Endothelial cell of umbilical vein (primary cell): Measurements from ENCODE around the gene SUSD5. TPM values are rescaled to one million over a fixed set of nuclear protein-coding genes. Genes with fewer than 3 reads are reported as not detected.

Experiments used
- BruUV-seq: library from RNA; stranded (reverse); fragments of 400-500 nt; replicated peaks from 2 replicates; lab custom pipeline; 2021; lab: Mats Ljungman, UMichigan
- CTCF ChIA-PET: fragments of 300-600, 350-600 bp; sonication (Branson Sonifier 250); formaldehyde crosslinking; loops from one replicate; lab custom pipeline; 2021; ENCODE audit warnings: antibody characterized with exemption, inconsistent platforms; lab: Charles Lee
- POLR2A ChIA-PET: fragments of 300-600, 350-600 bp; sonication (Branson Sonifier 250); formaldehyde crosslinking; loops from one replicate; lab custom pipeline; 2021; ENCODE audit warnings: antibody characterized with exemption, inconsistent platforms; lab: Charles Lee
- DNase-seq: peaks from one replicate; pipeline ENCODE4 v3.0.0-alpha.2; 2011; ENCODE audit warnings: low read depth, low spot score
- FAIRE-seq: peaks from 2 replicates; lab custom pipeline; 2011; peaks lifted over from hg19 to GRCh38; lab: Jason Lieb, UNC
- H2AFZ ChIP-seq: 2 replicates; pipeline ENCODE4 v1.6.0; 2012; ENCODE audit warnings: low read depth, low read length, control low read depth, inconsistent platforms
- H3K27ac ChIP-seq: 2 replicates; pipeline ENCODE4 v1.5.1; 2011; ENCODE audit warnings: low read depth, mild to moderate bottlenecking, control low read depth, low read length, moderate library complexity; ENCODE audit not compliant: insufficient read depth
- H3K27me3 ChIP-seq, 2 experiments: 2 replicates each; pipeline versions ENCODE4 v1.6.0 to v1.6.1; 2011; ENCODE audit warnings: low read length in 2 of 2, mixed read lengths in 1 of 2; ENCODE audit not compliant: control insufficient read depth in 2 of 2, insufficient read depth in 2 of 2
- H3K36me3 ChIP-seq, 2 experiments: 2 replicates in 1 of 2; 3 replicates in 1 of 2; pipeline ENCODE4 v1.5.1; 2011; ENCODE audit warnings: low read length in 2 of 2, mild to moderate bottlenecking in 1 of 2, moderate library complexity in 1 of 2; ENCODE audit not compliant: control insufficient read depth in 2 of 2, insufficient read depth in 2 of 2; ENCODE audit errors: extremely low read depth in 1 of 2
- H3K4me1 ChIP-seq: 3 replicates; pipeline ENCODE4 v1.5.1; 2011; ENCODE audit warnings: mild to moderate bottlenecking, low read length; ENCODE audit not compliant: control insufficient read depth, insufficient read depth; ENCODE audit errors: extremely low read depth
- H3K4me2 ChIP-seq: 2 replicates; pipeline ENCODE4 v1.6.1; 2011; ENCODE audit warnings: low read length, control low read depth, mixed read lengths; ENCODE audit not compliant: insufficient read depth
- H3K4me3 ChIP-seq, 3 experiments: fragments of 200-600 bp in 1 of 3; sonication (generic), shearing (Covaris generic) in 1 of 3; replicated peaks in 1 of 3; 2 replicates each; pipeline ENCODE4 v1.5.1; 2011 to 2016; ENCODE audit warnings: control low read depth in 3 of 3, low read length in 3 of 3, mild to moderate bottlenecking in 2 of 3, inconsistent platforms in 1 of 3, low read depth in 1 of 3, moderate library complexity in 1 of 3; ENCODE audit not compliant: insufficient read depth in 1 of 3
- H3K79me2 ChIP-seq: 2 replicates; pipeline ENCODE4 v1.6.0; 2012; ENCODE audit warnings: low read length, inconsistent platforms; ENCODE audit not compliant: control insufficient read depth, insufficient read depth
- H3K9ac ChIP-seq: replicated peaks from 2 replicates; pipeline ENCODE3; 2011; ENCODE audit warnings: low read length, control low read depth; ENCODE audit not compliant: insufficient read depth; ENCODE audit errors: extremely low read depth
- H3K9me1 ChIP-seq: replicated peaks from 3 replicates; pipeline ENCODE4 v1.6.0; 2011; ENCODE audit warnings: mild to moderate bottlenecking, low read length; ENCODE audit not compliant: control insufficient read depth, insufficient read depth; ENCODE audit errors: extremely low read depth
- H3K9me3 ChIP-seq: replicated peaks from 2 replicates; pipeline ENCODE4 v1.5.1; 2012; ENCODE audit warnings: low read length, inconsistent platforms; ENCODE audit not compliant: control insufficient read depth, insufficient read depth
- H4K20me1 ChIP-seq: replicated peaks from 2 replicates; pipeline ENCODE3; 2011; ENCODE audit warnings: mild to moderate bottlenecking, low read length; ENCODE audit not compliant: control insufficient read depth, insufficient read depth; ENCODE audit errors: extremely low read depth
- CTCF ChIP-seq, 2 donors: IDR thresholded peaks; 1 replicate in 1 of 2; 2 replicates in 1 of 2; pipeline ENCODE4 v1.5.1; 2011; ENCODE audit warnings: low read length in 2 of 2, mild to moderate bottlenecking in 2 of 2, moderate library complexity in 2 of 2, control low read depth in 1 of 2, inconsistent platforms in 1 of 2, low read depth in 1 of 2; ENCODE audit not compliant: insufficient read depth in 1 of 2; ENCODE audit errors: extremely low read depth in 1 of 2
- EZH2 ChIP-seq: IDR thresholded peaks from 2 replicates; pipeline ENCODE4 v1.6.1; 2012; ENCODE audit warnings: borderline replicate concordance, low read depth, mild to moderate bottlenecking, moderate library complexity, low read length, inconsistent platforms; ENCODE audit not compliant: severe bottlenecking
- FOS ChIP-seq: IDR thresholded peaks from 2 replicates; pipeline ENCODE4 v1.6.1; 2011; ENCODE audit warnings: mild to moderate bottlenecking, low read length, moderate library complexity, borderline replicate concordance; ENCODE audit not compliant: insufficient read depth
- GATA2 ChIP-seq: IDR thresholded peaks from 2 replicates; pipeline ENCODE4 v1.7.0; 2011; ENCODE audit warnings: low read depth, mild to moderate bottlenecking, moderate library complexity, mixed read lengths, low read length; ENCODE audit not compliant: insufficient read length, insufficient read depth
- JUN ChIP-seq: IDR thresholded peaks from 2 replicates; pipeline ENCODE4 v1.6.1; 2011; ENCODE audit warnings: borderline replicate concordance, low read depth; ENCODE audit not compliant: insufficient read length, insufficient read depth
- MAX ChIP-seq: IDR thresholded peaks from 2 replicates; pipeline ENCODE4 v1.6.1; 2011; ENCODE audit not compliant: insufficient read depth, insufficient read length
- MYC ChIP-seq: IDR thresholded peaks from one replicate; pipeline ENCODE4 v1.6.1; 2011; ENCODE audit warnings: mild to moderate bottlenecking, low read depth, low read length
- POLR2A ChIP-seq: IDR thresholded peaks from 2 replicates; pipeline ENCODE4 v1.6.1; 2012; ENCODE audit warnings: low read depth, mild to moderate bottlenecking, control low read depth, low read length
- POLR2AphosphoS5 ChIP-seq: IDR thresholded peaks from 2 replicates; pipeline ENCODE4 v1.6.1; 2012; ENCODE audit warnings: low read depth, mild to moderate bottlenecking, control low read depth, low read length, moderate library complexity; ENCODE audit not compliant: insufficient read depth
- dilution Hi-C: fragments of 300-500 bp; cut with MboI; formaldehyde crosslinking; loops from one replicate; pipeline ENCODE4 v1.15.0; 2019; ENCODE audit warnings: low sequenced_read_pairs; ENCODE audit not compliant: extremely low pct_ligation_motif_present
- intact Hi-C: fragments of 100-400 bp; cut with micrococcal nuclease; formaldehyde crosslinking; loops from one replicate; pipeline ENCODE4 v1.10.0; 2022
- polyA plus RNA-seq, 4 experiments: library from polyadenylated mRNA; depleted of rRNA in 3 of 4; stranded (reverse) in 3 of 4; unstranded in 1 of 4; fragments of >200 nt; gene quantifications; 2 replicates each; pipeline versions ENCODE4 v1.2.1 to v1.2.3, GENCODE V29; 2011 to 2012; ENCODE audit warnings: missing spikeins in 1 of 4
- total RNA-seq: library from RNA; stranded (reverse); gene quantifications from 2 replicates; pipeline ENCODE4 v1.2.3, GENCODE V29; 2021

SUSD5 gene
- total and polyA plus RNA-seq, 2 donors (not counting 3 experiments of a cell fraction or from before 2014, with no cell fraction given) = 7.7 to 18.8 TPM

GRCh38 chr3:33125840-33126239 lies 92.8 kb downstream of the SUSD5 start:
- POLR2A ChIA-PET = no interaction called here

More at GRCh38 chr3:33125840-33126239, 92.8 kb downstream of the SUSD5 start:
- intact Hi-C loops = no loop called here
- DNase-seq (no peak), FAIRE-seq (no peak)
- no peaks in the 10 kb centered on the region for H3K79me2 ChIP-seq
- no peak overlapping the region for H3K4me2 ChIP-seq
- H2AFZ ChIP-seq = no peak overlapping the region
- H4K20me1 ChIP-seq = no peaks in the 10 kb centered on the region
- CTCF ChIA-PET = interaction anchor here (1.1 kb wide), 1 partner anchor 247 kb away, joined by 3 read pairs; no protein-coding TSS in a partner anchor
- peaks cover 9 to 20% of the 10 kb centered on the region in 2 experiments for H3K36me3 ChIP-seq
- no peaks in the 10 kb centered on the region for H3K4me1 ChIP-seq
- dilution Hi-C loops = no loop called here
- no peak overlapping the region for H3K4me3 ChIP-seq
- no TSS peak for BruUV-seq
- TF ChIP-seq EZH2 (no peak), MAX (no peak), FOS (no peak), GATA2 (no peak), POLR2A (no peak), JUN (no peak), MYC (no peak), POLR2AphosphoS5 (no peak), CTCF (IDR thresholded peaks at IDR 0.05; ENCODE audit: extremely low read depth in 1 of 2, insufficient read depth in 1 of 2, low read depth in 1 of 2, low read length in 2 of 2) (no peak)
- no peak overlapping the region for H3K27ac ChIP-seq
- no peak overlapping the region for H3K9ac ChIP-seq
- H3K9me1 ChIP-seq = no peaks in the 10 kb centered on the region
- no peaks in the 10 kb centered on the region for H3K9me3 ChIP-seq
- H3K27me3 ChIP-seq = no peaks in the 10 kb centered on the region
